ENCODE results near the gene APOO. TPM values are rescaled to one million over a fixed set of nuclear protein-coding genes. Genes with fewer than 3 reads are reported as not detected.

Gene APOO
- total RNA-seq, 6 donors from 2014 or later: 0.89 to 15.0 (median 12.0) TPM

DNA sequence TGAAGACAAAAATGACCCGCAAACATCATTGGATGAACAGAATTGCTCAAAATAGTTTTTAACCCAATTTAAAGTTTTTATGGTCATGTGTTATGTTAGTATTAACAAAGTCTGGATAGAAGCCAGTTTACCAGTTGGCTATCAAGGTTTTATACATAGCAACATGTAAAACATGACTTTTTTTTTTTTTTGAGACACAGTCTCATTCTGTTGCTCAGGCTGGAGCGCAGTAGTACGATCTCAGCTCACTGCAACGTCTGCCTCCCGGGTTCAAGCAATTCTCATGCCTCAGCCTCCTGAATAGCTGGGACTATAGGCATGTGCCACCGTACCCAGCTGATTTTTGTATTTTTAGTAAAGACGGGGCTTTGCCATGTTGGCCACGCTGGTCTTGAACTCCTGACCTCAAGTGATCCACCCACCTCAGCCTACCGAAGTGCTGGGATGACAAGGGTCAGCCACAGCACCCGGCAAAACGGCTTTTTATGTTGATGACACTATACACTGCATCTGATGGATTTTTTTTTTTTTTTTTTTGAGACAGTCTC is 121.4 kb downstream of the APOO start:
- H3K9me3 ChIP-seq: no peaks in the 10 kb centered on the region
- peaks cover 0 to 7% (median 0%) of the 10 kb centered on the region in 4 donors for H3K4me1 ChIP-seq
- no peak for ATAC-seq (ENCODE audit: low FRiP score in 2 of 2)
- H3K27ac ChIP-seq: peak overlapping the region; percentile 13 to 97 (median 92)
- peak in 1 of 2 donors; percentile 51 for DNase-seq
- 71 to 84% methylated on average over 11 of the region's 11 CpGs for WGBS, 2 donors
- TF ChIP-seq EP300 (IDR thresholded peaks at IDR 0.05): no peak
- TF ChIP-seq, protein P1, sequence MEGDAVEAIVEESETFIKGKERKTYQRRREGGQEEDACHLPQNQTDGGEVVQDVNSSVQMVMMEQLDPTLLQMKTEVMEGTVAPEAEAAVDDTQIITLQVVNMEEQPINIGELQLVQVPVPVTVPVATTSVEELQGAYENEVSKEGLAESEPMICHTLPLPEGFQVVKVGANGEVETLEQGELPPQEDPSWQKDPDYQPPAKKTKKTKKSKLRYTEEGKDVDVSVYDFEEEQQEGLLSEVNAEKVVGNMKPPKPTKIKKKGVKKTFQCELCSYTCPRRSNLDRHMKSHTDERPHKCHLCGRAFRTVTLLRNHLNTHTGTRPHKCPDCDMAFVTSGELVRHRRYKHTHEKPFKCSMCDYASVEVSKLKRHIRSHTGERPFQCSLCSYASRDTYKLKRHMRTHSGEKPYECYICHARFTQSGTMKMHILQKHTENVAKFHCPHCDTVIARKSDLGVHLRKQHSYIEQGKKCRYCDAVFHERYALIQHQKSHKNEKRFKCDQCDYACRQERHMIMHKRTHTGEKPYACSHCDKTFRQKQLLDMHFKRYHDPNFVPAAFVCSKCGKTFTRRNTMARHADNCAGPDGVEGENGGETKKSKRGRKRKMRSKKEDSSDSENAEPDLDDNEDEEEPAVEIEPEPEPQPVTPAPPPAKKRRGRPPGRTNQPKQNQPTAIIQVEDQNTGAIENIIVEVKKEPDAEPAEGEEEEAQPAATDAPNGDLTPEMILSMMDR (IDR thresholded peaks at IDR 0.05): no peak
- peak in 3 of 4 donors; percentile 31 to 52 (median 38) for TF ChIP-seq POLR2A (IDR thresholded peaks at IDR 0.05)
- TF ChIP-seq POLR2AphosphoS5 (IDR thresholded peaks at IDR 0.05): peak in 1 of 2 donors; percentile 33
- peaks cover 0 to 10% (median 0%) of the 10 kb centered on the region in 4 donors for H3K36me3 ChIP-seq
- no peaks in the 10 kb centered on the region for H3K27me3 ChIP-seq
- H3K4me3 ChIP-seq: peak overlapping the region in 1 of 4 donors; percentile 64

- Histone ChIP-seq H3K9me3 (no peaks in the 10 kb centered on the region), H3K36me3 (peaks cover 0 to 10% (median 0%) of the 10 kb centered on the region in 4 donors), H3K27ac (peak overlapping the region; percentile 91 to 97 (median 94)), H3K4me1 (peaks cover 0 to 7% (median 0%) of the 10 kb centered on the region in 4 donors), H3K27me3 (no peaks in the 10 kb centered on the region), H3K4me3 (peak overlapping the region in 3 of 4 donors; percentile 50 to 64 (median 63))
- TF ChIP-seq POLR2AphosphoS5 (IDR thresholded peaks at IDR 0.05): peak in 1 of 2 donors; percentile 56
- TF ChIP-seq EP300 (IDR thresholded peaks at IDR 0.05): no peak
- 53 to 56% methylated on average over 1 to 2 of the region's 2 CpGs for WGBS, 2 donors
- DNase-seq (no peak), ATAC-seq (ENCODE audit: low FRiP score in 2 of 2) (no peak)
These were observed 122.2 kb downstream of the APOO start for GRCh38 chrX:23785580-23785979.

DNA sequence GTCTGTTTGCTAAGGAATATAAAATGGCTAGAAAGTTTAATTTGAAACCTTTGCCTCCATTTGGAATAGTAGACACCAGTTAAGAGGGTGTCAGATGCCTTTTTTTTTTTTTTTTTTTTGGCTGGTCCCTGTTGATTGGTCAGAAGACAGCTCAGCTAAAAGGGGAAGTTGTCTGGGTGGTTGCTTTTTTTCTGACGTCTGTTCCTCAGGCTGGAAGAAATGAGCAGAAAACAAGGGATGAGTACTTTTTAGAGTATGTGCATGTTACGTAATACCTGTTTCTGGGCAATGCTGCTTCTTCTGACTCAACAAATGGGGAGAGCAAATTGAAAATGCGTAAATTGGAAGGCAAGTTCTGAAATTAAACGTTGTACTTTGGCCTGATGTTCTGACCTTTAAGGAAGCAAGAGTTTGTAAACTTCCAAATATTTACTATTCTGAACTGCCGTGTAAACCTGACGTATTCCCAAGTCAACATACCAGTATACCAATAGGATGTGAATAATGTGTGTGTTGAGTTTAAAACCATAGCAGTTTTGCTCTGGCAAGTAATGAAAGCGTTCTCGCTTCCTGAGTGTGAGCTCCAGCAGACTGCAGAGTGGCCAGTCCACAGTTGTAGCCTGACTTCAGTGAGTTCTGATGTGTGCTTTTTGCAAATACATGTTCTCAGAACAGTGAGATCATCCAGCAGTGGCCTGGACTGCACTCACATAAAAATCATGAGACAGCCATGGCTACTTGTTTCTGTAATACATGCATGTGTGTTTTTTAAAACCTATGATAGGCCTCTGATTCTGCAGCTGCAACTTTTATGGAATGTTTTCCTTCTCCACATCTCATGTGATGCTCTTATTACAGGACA is 123.0 kb downstream of the APOO start:
- DNase-seq (no peak), ATAC-seq (ENCODE audit: low FRiP score in 2 of 2) (peak in 1 of 2 donors; percentile 21)
- peaks cover 0 to 10% (median 0%) of the 10 kb centered on the region in 4 donors for H3K36me3 ChIP-seq
- peak in 1 of 2 donors; percentile 60 for TF ChIP-seq POLR2AphosphoS5 (IDR thresholded peaks at IDR 0.05)
- TF ChIP-seq, protein P1 (IDR thresholded peaks at IDR 0.05): no peak
- TF ChIP-seq POLR2A (IDR thresholded peaks at IDR 0.05): peak in 1 of 4 donors; percentile 38
- TF ChIP-seq EP300 (IDR thresholded peaks at IDR 0.05): peak in 1 of 4 donors; percentile 17
- H3K27ac ChIP-seq: peak overlapping the region; percentile 91 to 97 (median 94)
- peaks cover 0 to 7% (median 0%) of the 10 kb centered on the region in 4 donors for H3K4me1 ChIP-seq
- no peaks in the 10 kb centered on the region for H3K9me3 ChIP-seq
- no peaks in the 10 kb centered on the region for H3K27me3 ChIP-seq
- peak overlapping the region; percentile 41 to 64 (median 56) for H3K4me3 ChIP-seq
- WGBS, 2 donors: 30 to 54% methylated on average over 6 to 8 of the region's 8 CpGs

- 9 to 37% methylated on average over 19 to 21 of the region's 21 CpGs for WGBS, 2 donors
- H3K36me3 ChIP-seq: peaks cover 0 to 10% (median 0%) of the 10 kb centered on the region in 4 donors
- peak overlapping the region; percentile 41 to 64 (median 56) for H3K4me3 ChIP-seq
- H3K4me1 ChIP-seq: peaks cover 0 to 7% (median 0%) of the 10 kb centered on the region in 4 donors
- no peaks in the 10 kb centered on the region for H3K27me3 ChIP-seq
- peak overlapping the region; percentile 91 to 97 (median 94) for H3K27ac ChIP-seq
- no peak for ATAC-seq (ENCODE audit: low FRiP score in 2 of 2)
- TF ChIP-seq, protein P1 (IDR thresholded peaks at IDR 0.05): no peak
- TF ChIP-seq EP300 (IDR thresholded peaks at IDR 0.05): no peak
- TF ChIP-seq POLR2AphosphoS5 (IDR thresholded peaks at IDR 0.05): peak in 1 of 2 donors; percentile 19
- TF ChIP-seq POLR2A (IDR thresholded peaks at IDR 0.05): peak in 2 of 4 donors; percentile 14 to 41
- no peaks in the 10 kb centered on the region for H3K9me3 ChIP-seq
- no peak for DNase-seq
These were observed 123.9 kb downstream of the APOO start for GRCh38 chrX:23783589-23784469.

Other genes starting within 250 kb of the APOO start
- 10 to 100 TPM; 17.8 to 69.0 (median 58.4) TPM for gene PRDX4, start 240.4 kb downstream of the APOO start, total RNA-seq
- 10 to 100 TPM; 40.3 to 54.5 (median 45.1) TPM for gene ACOT9, start 164.7 kb downstream of the APOO start, total RNA-seq
- gene SAT1, start 124.8 kb downstream of the APOO start, total RNA-seq: 1,000 to 10,000 TPM in 4 of 6 donors, 100 to 1,000 TPM in 2; 657 to 1,891 (median 1,145) TPM
- under 1 TPM in 1 of 6 donors, not detected in 5; 0.11 TPM for gene CXorf58, start 68 bp upstream of the APOO start, total RNA-seq
- 10 to 100 TPM in 1 of 6 donors, 1 to 10 TPM in 5; 3.4 to 13.5 (median 5.7) TPM for gene KLHL15, start 119.2 kb upstream of the APOO start, total RNA-seq
- gene EIF2S3, start 147.0 kb upstream of the APOO start, total RNA-seq: 100 to 1,000 TPM in 3 of 6 donors, 10 to 100 TPM in 3; 65.0 to 161 (median 104) TPM
- gene ZFX, start 241.8 kb upstream of the APOO start, total RNA-seq: 10 to 100 TPM; 15.7 to 68.6 (median 31.1) TPM

Measured in upper lobe of left lung (tissue), 6 donors.